Right renal cortex interstitium (tissue), 3 donors: ENCODE measurements around the gene IL17RE. TPM values are rescaled to one million over a fixed set of nuclear protein-coding genes. Genes with fewer than 3 reads are reported as not detected.
A peak's percentile ranks its signal among the peaks of the same experiment; 100 is the strongest.

Source experiments
- DNase-seq, 3 donors: peaks; one replicate each; pipeline ENCODE4 v3.0.0-alpha.2; 2013; ENCODE audit warnings: low read depth in 3 of 3, low spot score in 2 of 3
- polyA plus RNA-seq, 3 donors: library from polyadenylated mRNA; unstranded; fragments of 120-200 nt; gene quantifications; one replicate each; pipeline ENCODE4 v1.2.1, GENCODE V29; 2013; ENCODE audit not compliant: insufficient read length in 3 of 3

Gene IL17RE
- polyA plus RNA-seq, 3 donors, result 11.5 to 12.7 (median 11.5) TPM

DNA sequence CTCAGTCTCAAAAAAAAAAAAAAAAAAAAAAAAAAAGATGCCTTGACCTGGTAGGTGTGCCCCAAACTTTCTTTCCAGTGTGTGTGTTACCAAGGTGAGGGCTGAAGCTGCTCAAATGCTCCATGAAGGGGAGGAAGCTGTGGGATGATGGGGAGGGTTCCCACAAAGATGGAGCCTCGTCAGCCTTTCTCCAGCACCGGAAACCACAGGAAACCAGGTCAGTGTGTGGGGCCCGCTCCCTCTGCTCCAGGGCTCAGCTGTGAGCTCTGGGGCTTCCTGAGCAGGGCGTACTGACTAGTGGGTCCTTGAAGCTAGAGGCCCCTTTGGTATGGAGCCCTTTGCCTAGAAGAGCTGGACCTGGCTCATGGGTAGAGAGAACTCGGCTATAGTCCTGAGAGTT, 681 bp upstream of the IL17RE start:
- DNase-seq, result no peak

- DNase-seq, result no peak
Observed at GRCh38 chr3:9903238-9903624, 583 bp downstream of the IL17RE start.

DNA sequence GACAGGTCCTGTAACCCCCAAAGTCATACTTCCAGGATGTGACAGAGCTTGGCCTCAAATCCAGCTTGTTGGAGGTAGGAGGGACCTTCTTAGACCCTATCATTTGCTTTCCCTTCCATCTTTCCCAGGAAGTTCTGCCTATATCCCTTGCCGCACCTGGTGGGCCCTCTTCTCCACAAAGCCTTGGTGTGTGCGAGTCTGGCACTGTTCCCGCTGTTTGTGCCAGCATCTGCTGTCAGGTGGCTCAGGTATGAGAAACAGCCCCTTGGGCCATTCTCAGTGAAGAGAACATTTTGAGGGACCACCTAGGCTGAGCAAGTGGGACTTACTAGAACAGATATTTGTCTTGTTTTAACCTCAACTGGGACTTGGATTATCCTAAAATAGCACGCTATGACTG, 1.3 kb downstream of the IL17RE start:
- DNase-seq, result no peak

- DNase-seq, result no peak
Observed at GRCh38 chr3:9906480-9906879, 3.8 kb downstream of the IL17RE start.

DNA sequence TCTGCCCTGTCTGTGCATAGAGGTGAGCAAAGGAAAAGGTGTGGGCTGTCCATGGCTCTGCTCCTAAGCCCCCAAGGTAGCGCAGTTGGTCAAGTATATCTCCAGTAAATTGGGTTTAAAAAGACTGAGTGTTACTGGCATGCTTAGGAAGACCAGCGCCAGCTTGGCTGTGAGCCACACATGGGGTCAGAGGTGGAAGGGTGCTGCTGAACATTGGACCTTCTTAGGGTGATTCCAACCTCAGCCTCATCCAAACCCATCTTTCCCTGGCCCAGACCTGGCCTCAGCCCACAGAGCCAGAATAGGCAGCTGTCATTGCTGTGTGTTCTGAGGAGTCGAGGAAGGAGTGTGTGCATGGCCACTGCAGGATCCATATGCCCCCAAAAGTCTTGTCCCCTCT, 5.6 kb downstream of the IL17RE start:
- no peak for DNase-seq

- DNase-seq, result no peak
Observed at GRCh38 chr3:9909221-9910013, 6.8 kb downstream of the IL17RE start.

DNA sequence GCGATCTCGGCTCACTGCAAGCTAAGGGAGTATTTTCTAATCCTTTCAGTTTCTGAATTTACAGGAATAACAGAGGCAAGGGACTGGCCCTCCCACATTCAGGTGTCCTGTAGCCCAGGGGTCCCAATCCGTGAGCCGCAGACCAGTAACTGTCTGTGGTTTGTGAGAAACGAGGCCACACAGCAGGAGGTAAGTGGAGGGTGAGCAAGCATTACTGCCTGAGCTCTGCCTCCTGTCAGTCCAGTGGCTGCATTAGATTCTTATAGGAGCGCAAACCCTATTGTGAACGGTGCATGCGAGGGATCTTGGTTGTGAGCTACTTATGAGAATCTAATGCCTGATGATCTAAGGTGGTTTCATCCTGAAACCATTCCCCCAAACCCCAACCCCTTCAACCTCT, 9.2 kb downstream of the IL17RE start:
- no peak for DNase-seq

- DNase-seq, result no peak
Observed at GRCh38 chr3:9912294-9912935, 9.8 kb downstream of the IL17RE start.

DNA sequence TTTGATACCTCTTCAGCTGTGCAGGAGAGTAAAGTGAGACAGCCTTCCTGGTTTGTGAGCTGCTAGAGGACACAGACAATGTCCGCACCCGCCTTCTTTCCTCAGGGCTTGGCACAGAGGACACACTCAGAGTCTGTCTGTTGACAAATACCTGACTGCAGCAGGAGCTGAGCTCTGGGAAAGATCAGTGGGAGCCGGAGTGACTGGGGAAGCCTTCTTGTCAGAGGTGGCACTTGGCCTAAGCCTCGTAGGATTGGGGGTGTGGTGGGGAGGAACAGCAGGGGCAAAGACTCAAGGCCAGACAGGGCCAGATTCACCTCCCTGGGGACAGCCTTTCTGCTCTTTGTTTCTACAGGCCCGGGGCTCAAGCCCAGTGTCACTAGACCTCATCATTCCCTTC, 11.0 kb downstream of the IL17RE start:
- no peak for DNase-seq

DNA sequence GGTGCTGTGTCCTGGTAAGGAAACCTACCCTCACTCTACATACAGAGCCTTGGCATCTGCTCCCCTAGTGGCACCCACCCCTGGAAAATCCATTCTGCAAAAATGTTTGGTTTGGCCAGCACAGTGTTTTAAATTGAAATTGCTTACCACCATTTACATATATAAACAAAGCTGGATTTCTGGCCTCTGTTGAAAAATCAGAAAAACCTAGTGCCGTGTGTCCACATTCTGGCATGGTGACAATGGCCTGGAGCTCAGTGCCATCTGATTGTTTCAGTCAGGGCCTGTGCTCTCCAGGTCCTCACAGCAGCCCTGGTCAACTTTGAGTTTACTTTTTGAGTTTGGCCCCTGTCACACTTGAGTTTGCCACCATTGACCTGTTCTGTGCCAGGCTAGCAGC, 11.4 kb downstream of the IL17RE start:
- no peak for DNase-seq

GRCh38 chr3:9914559-9915253, 12.1 kb downstream of the IL17RE start:
- no peak for DNase-seq

DNA sequence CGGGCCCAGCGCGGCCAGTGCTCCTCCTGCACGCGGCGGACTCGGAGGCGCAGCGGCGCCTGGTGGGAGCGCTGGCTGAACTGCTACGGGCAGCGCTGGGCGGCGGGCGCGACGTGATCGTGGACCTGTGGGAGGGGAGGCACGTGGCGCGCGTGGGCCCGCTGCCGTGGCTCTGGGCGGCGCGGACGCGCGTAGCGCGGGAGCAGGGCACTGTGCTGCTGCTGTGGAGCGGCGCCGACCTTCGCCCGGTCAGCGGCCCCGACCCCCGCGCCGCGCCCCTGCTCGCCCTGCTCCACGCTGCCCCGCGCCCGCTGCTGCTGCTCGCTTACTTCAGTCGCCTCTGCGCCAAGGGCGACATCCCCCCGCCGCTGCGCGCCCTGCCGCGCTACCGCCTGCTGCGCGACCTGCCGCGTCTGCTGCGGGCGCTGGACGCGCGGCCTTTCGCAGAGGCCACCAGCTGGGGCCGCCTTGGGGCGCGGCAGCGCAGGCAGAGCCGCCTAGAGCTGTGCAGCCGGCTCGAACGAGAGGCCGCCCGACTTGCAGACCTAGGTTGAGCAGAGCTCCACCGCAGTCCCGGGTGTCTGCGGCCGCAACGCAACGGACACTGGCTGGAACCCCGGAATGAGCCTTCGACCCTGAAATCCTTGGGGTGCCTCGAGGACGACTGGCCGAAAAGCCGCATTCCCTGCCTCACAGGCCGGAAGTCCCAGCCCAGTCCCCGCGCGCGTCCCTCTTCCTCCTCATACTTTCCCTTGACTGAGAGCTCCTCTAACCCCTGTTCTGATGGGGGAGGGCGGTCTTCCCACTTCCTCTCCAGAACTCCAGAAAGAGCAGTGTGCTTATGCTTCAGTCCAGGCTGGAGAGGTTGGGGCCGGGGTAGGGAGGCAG, 12.8 kb downstream of the IL17RE start:
- no peak for DNase-seq

- DNase-seq, result no peak
Observed at GRCh38 chr3:9916346-9916733, 13.7 kb downstream of the IL17RE start.

GRCh38 chr3:9916734-9917680, 14.4 kb downstream of the IL17RE start, which contains the start of gene IL17RC:
Gene IL17RC (plus strand): TSS chr3:9917098. CDS start chr3:9917316, 218 bp downstream.
- peak in 2 of 3 donors; percentile 60 to 70 for DNase-seq

DNA sequence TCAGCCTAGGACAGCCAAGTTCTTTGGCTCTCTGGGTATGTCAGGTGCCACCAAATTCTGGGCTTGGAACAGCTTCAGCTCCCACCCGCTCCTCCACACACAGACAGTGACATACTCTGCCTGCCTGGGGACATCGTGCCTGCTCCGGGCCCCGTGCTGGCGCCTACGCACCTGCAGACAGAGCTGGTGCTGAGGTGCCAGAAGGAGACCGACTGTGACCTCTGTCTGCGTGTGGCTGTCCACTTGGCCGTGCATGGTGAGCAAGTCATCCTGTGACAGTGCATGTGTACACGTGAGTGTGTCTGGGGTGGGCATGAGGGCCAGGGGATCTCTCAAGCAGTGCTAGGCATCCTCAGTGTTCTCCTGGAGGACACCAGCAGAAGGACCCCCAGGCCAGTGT, 15.2 kb downstream of the IL17RE start:
- no peak for DNase-seq

DNA sequence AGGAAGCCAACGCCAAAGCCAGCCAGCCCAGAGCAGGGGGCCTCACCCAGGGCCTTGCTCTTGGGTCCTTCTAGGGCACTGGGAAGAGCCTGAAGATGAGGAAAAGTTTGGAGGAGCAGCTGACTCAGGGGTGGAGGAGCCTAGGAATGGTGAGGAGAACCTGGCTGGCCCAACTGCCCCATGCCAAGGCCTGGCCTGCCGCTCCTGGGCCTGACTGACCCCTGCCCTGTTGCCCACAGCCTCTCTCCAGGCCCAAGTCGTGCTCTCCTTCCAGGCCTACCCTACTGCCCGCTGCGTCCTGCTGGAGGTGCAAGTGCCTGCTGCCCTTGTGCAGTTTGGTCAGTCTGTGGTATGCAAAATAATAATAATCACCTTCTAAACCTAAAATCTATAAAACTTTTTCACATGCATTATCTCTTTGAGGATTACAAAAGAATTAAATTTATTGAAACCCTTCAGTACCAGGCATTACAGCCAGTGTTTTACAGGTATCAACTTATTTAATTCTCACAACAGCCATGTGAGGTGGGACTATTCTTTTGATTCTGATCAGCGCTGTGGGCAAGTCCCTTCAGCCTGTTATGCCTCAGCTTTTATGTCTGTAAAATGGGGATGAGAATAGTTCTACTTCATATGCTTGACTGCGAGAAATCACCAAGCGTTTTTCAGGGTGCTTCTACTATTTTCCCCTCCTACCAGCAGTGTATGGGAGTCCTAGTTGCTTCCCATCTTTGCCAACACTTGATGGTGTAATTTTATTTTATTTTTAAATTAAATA, 15.8 kb downstream of the IL17RE start:
- no peak for DNase-seq

DNA sequence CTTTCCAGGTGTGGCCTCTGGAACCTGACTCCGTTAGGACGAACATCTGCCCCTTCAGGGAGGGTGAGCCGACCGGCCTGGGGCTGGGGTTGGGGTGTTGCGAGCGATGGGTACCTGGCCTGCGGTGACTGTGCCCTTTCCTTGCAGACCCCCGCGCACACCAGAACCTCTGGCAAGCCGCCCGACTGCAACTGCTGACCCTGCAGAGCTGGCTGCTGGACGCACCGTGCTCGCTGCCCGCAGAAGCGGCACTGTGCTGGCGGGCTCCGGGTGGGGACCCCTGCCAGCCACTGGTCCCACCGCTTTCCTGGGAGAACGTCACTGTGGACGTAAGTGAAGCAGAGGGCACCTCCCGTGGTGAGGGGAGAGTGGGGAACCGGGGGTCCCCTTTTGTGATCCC, 25.5 kb downstream of the IL17RE start:
- DNase-seq, result no peak

DNA sequence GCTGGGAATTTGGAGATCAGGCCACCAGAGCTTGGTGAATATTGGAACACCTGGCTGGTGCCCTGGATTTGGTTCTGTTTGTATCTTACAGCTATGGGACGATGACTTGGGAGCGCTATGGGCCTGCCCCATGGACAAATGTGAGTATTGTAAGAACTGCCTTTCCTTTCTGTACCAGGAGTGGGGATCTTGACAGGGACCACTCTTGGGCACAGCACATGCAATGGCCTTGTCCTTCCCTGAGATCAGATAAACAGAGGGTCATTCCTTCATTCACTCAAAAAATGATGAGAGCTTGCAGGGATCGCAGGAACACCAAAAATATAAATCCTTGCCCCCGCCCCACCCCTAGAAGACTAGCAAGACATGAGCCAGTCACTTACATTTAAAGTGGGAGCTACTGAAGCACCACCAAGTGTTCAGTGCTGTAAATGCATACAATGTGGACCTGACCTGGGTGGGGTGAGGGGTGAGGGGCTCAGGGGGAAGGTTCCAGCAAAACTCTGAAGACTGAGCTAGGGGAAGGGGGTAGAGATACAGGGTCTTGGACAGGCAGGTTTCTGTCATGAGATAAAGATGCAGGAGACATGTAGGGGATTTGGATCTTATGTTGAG, 28.3 kb downstream of the IL17RE start:
- DNase-seq, result no peak

- no peak for DNase-seq
Observed at GRCh38 chr3:9932535-9932842, 29.8 kb downstream of the IL17RE start.
